Activated CD8-positive, alpha-beta memory T cell treated with anti-CD3 and anti-CD28 coated beads for 36 hours (primary cell): ENCODE data around the gene TKT. TPM values are rescaled to one million over a fixed set of nuclear protein-coding genes. Genes with fewer than 3 reads are reported as not detected.

Experiments
- CTCF ChIA-PET: fragments of 350-600 bp; sonication (Branson Sonifier 250); formaldehyde crosslinking; loops from one replicate; lab custom pipeline; 2021; ENCODE audit warnings: antibody characterized with exemption; lab: Charles Lee
- POLR2A ChIA-PET: fragments of 350-600 bp; sonication (Branson Sonifier 250); formaldehyde crosslinking; loops from one replicate; lab custom pipeline; 2021; ENCODE audit warnings: antibody characterized with exemption; lab: Charles Lee
- total RNA-seq, 2 experiments: library from RNA; stranded (reverse); gene quantifications; one replicate each; pipeline ENCODE4 v1.2.3, GENCODE V29; 2021

TKT gene
- total RNA-seq, 2 experiments from 2014 or later: 209 to 214 TPM

GRCh38 chr3:53244271-53244670 is 11.6 kb downstream of the TKT start:
- ChIA-PET CTCF (no interaction called here), POLR2A (no interaction called here)

GRCh38 chr3:53243785-53244184 is 12.0 kb downstream of the TKT start:
- CTCF ChIA-PET: no interaction called here
- POLR2A ChIA-PET: no interaction called here

GRCh38 chr3:53243165-53243564 is 12.7 kb downstream of the TKT start:
- POLR2A ChIA-PET: no interaction called here
- CTCF ChIA-PET: interaction anchor here (1.3 kb wide), 1 partner anchor 23 kb away, joined by 5 read pairs; no protein-coding TSS in a partner anchor

- ChIA-PET CTCF (interaction anchor here (1.3 kb wide), 1 partner anchor 23 kb away, joined by 5 read pairs; no protein-coding TSS in a partner anchor), POLR2A (no interaction called here)
Measured at GRCh38 chr3:53242642-53243041, 13.2 kb downstream of the TKT start.

- POLR2A ChIA-PET: no interaction called here
- CTCF ChIA-PET: interaction anchor here (1.3 kb wide), 1 partner anchor 22 kb away, joined by 5 read pairs; no protein-coding TSS in a partner anchor
Measured at GRCh38 chr3:53242155-53242554, 13.7 kb downstream of the TKT start.

GRCh38 chr3:53240989-53241972 is 14.5 kb downstream of the TKT start:
- POLR2A ChIA-PET: no interaction called here
- CTCF ChIA-PET: no interaction called here

GRCh38 chr3:53239800-53240199 is 16.0 kb downstream of the TKT start:
- ChIA-PET POLR2A (no interaction called here), CTCF (no interaction called here)

- ChIA-PET POLR2A (no interaction called here), CTCF (interaction anchor here (0.6 kb wide), 1 partner anchor 205 kb away, joined by 3 read pairs; no protein-coding TSS in a partner anchor)
Measured at GRCh38 chr3:53238886-53239285, 16.9 kb downstream of the TKT start.

- ChIA-PET POLR2A (no interaction called here), CTCF (interaction anchor here (0.6 kb wide), 1 partner anchor 204 kb away, joined by 3 read pairs; no protein-coding TSS in a partner anchor)
Measured at GRCh38 chr3:53238051-53238850, 17.6 kb downstream of the TKT start.

- CTCF ChIA-PET: interaction anchor here (2.0 kb wide), 1 partner anchor 41 kb away, joined by 5 read pairs; no protein-coding TSS in a partner anchor
- POLR2A ChIA-PET: no interaction called here
Measured at GRCh38 chr3:53236112-53236841, 19.5 kb downstream of the TKT start.

GRCh38 chr3:53235545-53235944 is 20.3 kb downstream of the TKT start:
- CTCF ChIA-PET: interaction anchor here (2.0 kb wide), 1 partner anchor 40 kb away, joined by 5 read pairs; no protein-coding TSS in a partner anchor
- POLR2A ChIA-PET: no interaction called here

- ChIA-PET POLR2A (no interaction called here), CTCF (no interaction called here)
Measured at GRCh38 chr3:53234841-53235232, 21.0 kb downstream of the TKT start.

GRCh38 chr3:53234130-53234840 is 21.5 kb downstream of the TKT start:
- ChIA-PET POLR2A (interaction anchor here (0.6 kb wide), 1 partner anchor 1571 kb away, joined by 4 read pairs; no protein-coding TSS in a partner anchor), CTCF (interaction anchor here (0.8 kb wide), 1 partner anchor 15 kb away, joined by 3 read pairs; no protein-coding TSS in a partner anchor)

- CTCF ChIA-PET: interaction anchor here (0.6 kb wide), 1 partner anchor 143 kb away, joined by 3 read pairs; no protein-coding TSS in a partner anchor
- POLR2A ChIA-PET: no interaction called here
Measured at GRCh38 chr3:53232641-53233377, 23.0 kb downstream of the TKT start.

- CTCF ChIA-PET: interaction anchor here (1.1 kb wide), 1 partner anchor 13 kb away, joined by 4 read pairs; no protein-coding TSS in a partner anchor
Measured at GRCh38 chr3:53231532-53232511, 24.0 kb downstream of the TKT start.

GRCh38 chr3:53230789-53231188 is 25.0 kb downstream of the TKT start:
- ChIA-PET POLR2A (no interaction called here), CTCF (interaction anchor here (1.1 kb wide), 1 partner anchor 12 kb away, joined by 4 read pairs; no protein-coding TSS in a partner anchor)

More at GRCh38 chr3:53231532-53232511, 24.0 kb downstream of the TKT start:
- POLR2A ChIA-PET: interaction anchor here (0.6 kb wide), 1 partner anchor 15 kb away, joined by 10 read pairs; no protein-coding TSS in a partner anchor
